HG02943 (cell line): ENCODE measurements around the gene MB21D2.

ENCODE experiments used
- ATAC-seq: cut with Tn5 transposase; IDR thresholded peaks from one replicate; pipeline ENCODE4 v1.9.1; 2021; ENCODE audit warnings: mild to moderate bottlenecking, low read depth, moderate library complexity; ENCODE audit not compliant: unreplicated experiment

MB21D2 gene

DNA sequence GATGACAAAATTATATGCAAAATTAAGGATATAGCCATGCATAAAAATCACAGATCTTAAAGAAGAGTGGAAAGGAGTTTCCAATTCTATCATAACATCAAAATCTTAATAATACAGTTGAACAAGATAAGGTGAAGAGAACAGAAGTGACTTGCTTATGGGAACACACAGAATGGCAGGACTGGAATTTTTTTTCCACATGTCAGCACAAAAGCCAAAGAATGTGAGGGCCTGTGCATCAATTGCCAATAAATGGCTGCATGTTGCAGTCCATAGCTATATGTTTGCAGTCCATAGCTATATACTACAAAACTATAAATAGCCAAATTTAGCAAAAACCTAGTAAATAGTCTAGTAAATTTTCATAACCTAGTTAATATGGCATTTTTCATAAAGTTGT lies 10.4 kb upstream of the MB21D2 start:
- ATAC-seq, result no peak

- ATAC-seq, result no peak
These were observed 9.4 kb upstream of the MB21D2 start for GRCh38 chr3:192927016-192927415.

- no peak for ATAC-seq
These were observed 6.1 kb upstream of the MB21D2 start for GRCh38 chr3:192923731-192924130.

DNA sequence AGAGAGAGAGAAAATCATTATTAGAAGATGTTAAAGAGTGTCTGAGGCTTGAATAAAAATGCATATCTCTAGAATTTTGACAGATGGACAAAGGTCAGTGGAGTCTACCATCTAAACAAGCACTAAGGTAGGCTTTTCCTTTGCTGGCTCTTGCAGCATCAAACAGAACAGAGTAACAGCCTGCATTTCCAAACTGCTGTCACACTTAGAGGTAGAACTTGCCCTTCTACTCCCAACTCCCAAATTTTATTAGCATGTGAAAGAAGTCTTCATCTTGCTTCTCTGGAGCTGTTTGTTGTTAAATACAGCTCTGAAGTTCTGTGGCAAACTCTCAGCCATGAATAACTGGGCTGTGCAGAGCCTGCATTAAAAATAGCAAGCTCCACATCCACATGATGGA lies 4.1 kb upstream of the MB21D2 start:
- ATAC-seq, result no peak

GRCh38 chr3:192920411-192920810 lies 2.8 kb upstream of the MB21D2 start:
- no peak for ATAC-seq

DNA sequence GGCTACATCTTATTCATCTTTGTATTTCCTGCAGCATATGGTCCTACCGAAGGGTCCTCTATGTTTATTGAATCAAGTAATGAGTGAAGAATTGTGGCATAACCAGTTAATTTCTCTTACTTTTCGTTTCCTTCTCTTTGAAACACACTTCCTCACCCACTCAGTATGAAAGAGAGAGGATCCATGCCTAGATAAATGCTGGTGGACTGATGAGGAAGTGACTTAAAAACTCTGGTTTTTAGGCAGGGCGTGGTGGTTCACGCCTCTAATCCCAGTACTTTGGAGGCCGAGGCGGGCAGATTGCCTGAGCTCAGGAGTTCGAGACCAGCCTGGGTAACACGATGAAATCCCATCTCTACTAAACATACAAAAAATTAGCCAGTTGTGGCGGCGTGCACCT lies 2.2 kb upstream of the MB21D2 start:
- ATAC-seq, result no peak

GRCh38 chr3:192918275-192918588 lies 576 bp upstream of the MB21D2 start:
- no peak for ATAC-seq

DNA sequence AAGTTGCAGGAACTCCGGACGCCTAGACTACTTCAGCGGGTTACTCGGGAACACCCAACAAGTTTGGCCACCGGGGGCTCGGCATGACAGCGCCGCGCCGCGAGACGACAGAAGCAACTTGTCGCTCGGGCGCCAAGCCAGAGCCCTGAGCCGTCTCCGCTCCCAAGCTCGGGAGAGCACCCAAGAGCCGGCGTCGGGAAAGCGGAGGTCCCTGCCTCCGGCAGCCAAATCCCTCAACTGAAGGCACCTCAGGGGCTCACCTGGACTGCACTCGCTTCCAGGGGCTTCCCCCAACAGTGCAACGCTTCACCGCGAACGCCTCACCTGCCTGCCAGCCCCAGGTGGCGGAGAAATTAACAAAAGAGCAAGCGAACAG lies 640 bp downstream of the MB21D2 start:
- ATAC-seq, result no peak

DNA sequence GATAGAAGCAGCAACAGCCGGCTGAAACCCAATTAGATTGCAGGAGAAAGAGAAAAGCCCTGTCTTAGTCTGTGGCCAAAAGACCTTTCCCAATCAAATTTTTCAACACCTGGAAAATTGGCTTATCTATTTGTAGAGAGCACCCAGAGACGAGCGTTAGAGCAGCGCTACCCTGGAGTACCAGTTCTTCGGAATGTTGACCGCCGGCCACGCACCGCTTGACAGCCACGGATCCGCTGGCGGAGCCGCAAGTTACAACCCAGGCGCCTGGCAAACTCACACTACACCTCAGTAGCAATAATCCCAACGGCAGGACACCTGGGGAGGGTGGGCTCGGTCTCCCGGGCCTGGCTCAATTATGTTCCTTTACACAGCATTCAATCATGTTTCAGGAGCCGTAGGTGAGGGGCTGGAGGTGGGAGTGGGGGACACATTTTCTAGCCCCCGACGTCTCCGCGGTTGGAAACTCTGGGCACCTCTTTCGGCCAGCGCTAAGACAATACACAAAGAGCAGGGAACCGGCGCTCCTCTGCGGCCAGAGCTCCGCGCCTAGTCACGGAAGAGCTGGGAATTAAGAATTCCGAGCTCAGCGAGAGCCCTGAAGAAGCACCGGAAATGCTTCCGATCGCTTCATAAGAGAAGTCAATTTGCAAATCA lies 1.2 kb downstream of the MB21D2 start:
- ATAC-seq, result no peak

DNA sequence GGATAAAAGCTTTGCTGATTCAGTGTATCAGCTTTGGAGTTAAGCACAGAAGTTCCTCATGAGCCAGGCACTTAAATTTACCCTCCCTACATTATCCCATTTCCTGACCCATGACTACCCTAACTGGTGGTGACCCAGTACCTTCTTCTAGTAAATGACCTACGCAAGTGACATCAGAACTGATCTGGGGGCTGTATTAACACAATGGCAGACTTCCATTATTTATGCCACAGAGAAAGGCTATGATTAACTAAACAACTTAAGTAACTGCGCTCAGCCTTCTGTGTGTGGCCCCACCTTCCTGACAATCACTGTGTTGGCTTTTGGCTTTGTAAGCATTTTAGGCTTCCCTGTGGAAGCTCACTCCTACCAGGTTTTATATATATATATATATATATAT lies 1.9 kb downstream of the MB21D2 start:
- ATAC-seq, result no peak

GRCh38 chr3:192915304-192915703 lies 2.4 kb downstream of the MB21D2 start:
- ATAC-seq, result no peak

GRCh38 chr3:192914848-192915247 lies 2.8 kb downstream of the MB21D2 start:
- no peak for ATAC-seq

- ATAC-seq, result no peak
These were observed 4.1 kb downstream of the MB21D2 start for GRCh38 chr3:192913540-192913939.

- no peak for ATAC-seq
These were observed 6.4 kb downstream of the MB21D2 start for GRCh38 chr3:192911293-192911692.

DNA sequence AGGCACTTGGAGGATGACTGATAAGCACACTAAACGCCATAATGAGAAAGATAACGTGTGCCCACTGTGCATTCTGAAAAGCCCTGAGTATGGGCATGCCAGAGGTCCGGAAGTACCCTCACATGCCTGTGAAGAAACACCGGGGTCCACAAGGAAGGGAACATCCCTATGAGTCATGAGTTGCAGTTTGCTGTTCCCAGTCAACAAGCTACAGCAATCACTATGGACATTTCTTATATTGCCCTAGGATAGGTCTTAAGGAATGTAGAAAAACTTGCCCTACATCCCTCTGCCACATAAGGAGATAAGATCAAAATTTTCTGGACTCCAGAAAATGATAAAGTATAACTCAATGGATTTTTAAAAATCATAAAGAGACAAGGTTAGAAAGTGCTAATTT lies 9.9 kb downstream of the MB21D2 start:
- ATAC-seq, result no peak

DNA sequence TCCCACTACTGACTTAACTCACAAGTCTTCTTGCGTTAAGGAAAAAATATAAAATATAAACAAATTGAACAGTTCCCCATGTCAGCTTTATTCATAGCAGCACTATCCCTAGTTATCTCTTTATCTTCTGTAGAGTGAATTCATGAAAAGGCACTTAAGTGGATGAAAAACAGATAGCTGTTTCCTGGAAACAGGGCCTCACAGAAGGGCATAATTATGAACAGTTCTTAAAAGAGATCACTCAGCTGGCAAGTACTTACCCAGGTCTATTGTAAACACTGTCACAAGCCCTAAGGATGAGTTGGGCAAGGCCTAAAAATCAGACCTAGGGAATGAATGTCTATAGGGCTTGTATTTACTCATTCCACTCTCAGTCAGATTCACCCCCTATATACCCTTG lies 10.7 kb downstream of the MB21D2 start:
- ATAC-seq, result no peak

- ATAC-seq, result no peak
These were observed 11.5 kb downstream of the MB21D2 start for GRCh38 chr3:192905980-192906678.

- no peak for ATAC-seq
These were observed 12.9 kb downstream of the MB21D2 start for GRCh38 chr3:192904632-192905289.

DNA sequence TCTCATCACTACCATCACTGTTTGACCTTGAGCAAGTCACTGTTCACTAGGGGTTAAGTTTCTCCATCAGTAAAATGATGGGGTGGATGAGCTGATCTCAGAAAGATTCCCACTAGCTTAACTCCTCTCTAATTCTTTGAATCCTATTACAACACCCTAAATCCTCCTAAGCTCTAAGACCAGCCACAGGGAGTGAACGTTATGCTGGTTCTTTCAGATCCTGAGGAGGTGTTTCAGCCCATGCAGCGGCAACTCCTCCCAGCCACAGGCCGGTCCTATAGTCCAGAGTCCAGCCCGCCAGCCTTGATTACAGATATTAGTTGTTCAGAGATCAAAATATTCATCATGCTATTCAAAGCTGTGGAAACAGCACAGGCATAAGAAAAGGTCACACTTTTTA lies 15.1 kb downstream of the MB21D2 start:
- ATAC-seq, result no peak

DNA sequence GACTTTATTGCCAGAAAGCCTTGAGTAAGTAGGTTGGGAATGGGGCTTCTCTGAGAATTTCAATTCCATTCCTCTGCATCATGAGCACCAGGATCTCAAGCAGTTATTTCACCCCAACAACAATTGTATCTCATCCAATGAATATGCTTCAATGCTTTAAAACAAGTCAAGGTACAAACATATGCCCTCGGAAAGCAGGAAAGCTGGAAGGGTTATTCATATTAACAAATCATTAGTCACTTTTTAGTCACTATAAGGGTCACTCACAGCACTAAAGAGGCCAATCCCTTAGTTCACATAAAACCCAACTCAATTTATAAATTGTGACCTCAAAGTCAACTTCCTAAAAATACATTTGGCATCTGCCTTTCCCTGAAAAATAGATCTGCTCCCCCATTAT lies 16.2 kb downstream of the MB21D2 start:
- ATAC-seq, result no peak

GRCh38 chr3:192899540-192899982 lies 18.1 kb downstream of the MB21D2 start:
- ATAC-seq, result no peak

DNA sequence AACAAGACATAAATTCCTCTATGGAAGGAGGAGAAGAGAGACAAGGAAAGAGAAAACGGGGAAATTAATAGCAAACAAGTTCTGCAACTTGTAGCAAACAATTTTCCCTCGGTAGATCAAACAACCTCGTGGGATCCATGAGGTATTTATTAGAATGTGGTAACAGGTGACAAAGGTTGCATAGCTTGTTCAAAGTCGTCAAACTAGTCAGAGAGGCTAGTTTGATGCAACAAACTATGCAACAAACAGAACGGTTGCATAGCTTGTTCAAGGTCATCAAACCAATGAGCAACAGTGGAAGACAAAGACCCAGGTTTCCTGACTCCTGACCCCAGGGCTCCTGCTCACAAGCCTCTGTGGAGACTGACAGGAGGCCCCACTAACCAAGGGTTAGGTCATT lies 20.7 kb downstream of the MB21D2 start:
- ATAC-seq, result no peak
